Tibial artery (tissue), 4 donors: ENCODE measurements around the gene DSCAM.

Source experiments
- DNase-seq, 2 donors: peaks; one replicate each; pipeline ENCODE4 v3.0.0-alpha.2; 2019
- H3K27ac ChIP-seq, 2 donors: fragments of 200-600 bp; sonication (generic) in 1 of 2; 1 replicate in 1 of 2; 2 replicates in 1 of 2; pipeline ENCODE4 v1.5.1; 2018 to 2019; ENCODE audit warnings: mild to moderate bottlenecking in 1 of 2
- H3K27me3 ChIP-seq, 2 donors: fragments of 200-600 bp; sonication (generic) in 1 of 2; one replicate each; pipeline versions ENCODE4 v1.5.1 to v1.6.0; 2016 to 2019
- H3K36me3 ChIP-seq, 3 donors: fragments of 200-600 bp; sonication (generic) in 2 of 3; one replicate each; pipeline ENCODE4 v1.5.1; 2016 to 2019; ENCODE audit warnings: mild to moderate bottlenecking in 2 of 3
- H3K4me1 ChIP-seq, 4 donors: fragments of 200-600 bp; sonication (generic) in 2 of 4; 1 replicate in 3 of 4; 2 replicates in 1 of 4; pipeline ENCODE4 v1.5.1; 2016 to 2019
- H3K4me3 ChIP-seq, 2 donors: fragments of 200-600 bp; sonication (generic) in 1 of 2; 1 replicate in 1 of 2; 2 replicates in 1 of 2; pipeline ENCODE4 v1.5.1; 2018 to 2019; ENCODE audit warnings: mild to moderate bottlenecking in 2 of 2
- H3K9me3 ChIP-seq, 3 donors: fragments of 200-600 bp; sonication (generic) in 1 of 3; one replicate each; pipeline ENCODE4 v1.5.1; 2016 to 2019
- intact Hi-C: fragments of 100-400 bp; cut with DNase I; formaldehyde crosslinking; loops from one replicate; pipeline ENCODE4 v1.15.0; 2023; ENCODE audit warnings: low total_unique reads
- TF ChIP-seq, protein P1 (sequence below), 2 experiments: fragments of 200-600 bp in 1 of 2; fragments of 450-650 bp in 1 of 2; IDR thresholded peaks; one replicate each; pipeline ENCODE4 v1.5.1; 2017 to 2019; ENCODE audit warnings: antibody characterized with exemption in 2 of 2, mild to moderate bottlenecking in 1 of 2, moderate library complexity in 1 of 2

The DSCAM gene

DNA sequence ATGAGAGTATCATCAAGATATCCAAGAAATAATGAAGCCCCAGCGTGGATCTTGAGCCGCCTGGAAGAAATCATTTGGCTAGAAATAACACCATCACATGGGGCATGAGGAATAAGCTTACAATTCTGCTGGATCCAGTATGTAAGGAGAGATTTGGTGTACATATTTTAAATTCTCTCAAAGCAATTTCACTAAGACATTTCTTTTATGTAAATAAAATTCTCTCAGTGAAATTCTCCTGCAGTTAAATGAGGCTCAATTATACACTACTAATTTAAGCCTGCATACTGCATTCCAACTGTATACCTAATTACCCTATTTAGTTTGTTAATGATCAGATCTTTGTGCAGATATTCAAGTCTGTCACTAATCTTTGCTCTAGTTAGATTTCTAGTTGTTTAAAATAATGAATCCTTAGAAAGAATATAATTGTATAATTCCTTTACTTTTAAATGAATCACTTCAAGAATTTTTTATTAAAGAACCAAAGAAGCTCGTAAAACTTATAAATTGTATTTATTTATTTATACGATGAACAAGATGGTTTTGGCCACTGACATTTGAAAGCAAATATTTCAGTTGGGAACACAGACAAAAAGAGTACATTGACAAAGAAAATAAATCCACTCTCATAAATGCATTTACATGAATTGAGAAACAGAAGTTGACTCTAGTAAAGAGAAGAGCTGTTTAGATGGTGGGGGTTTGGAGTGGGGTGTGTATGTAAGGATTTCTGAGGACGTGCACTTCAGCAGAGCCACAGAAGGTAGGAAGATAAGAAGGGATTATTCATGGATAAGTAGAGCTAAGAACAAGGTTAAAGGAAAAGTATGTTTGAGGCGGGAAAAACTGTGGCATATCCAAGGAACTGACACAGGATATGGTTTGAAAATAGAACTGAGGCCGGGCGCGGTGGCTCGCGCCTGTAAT lies 466.8 kb downstream of the DSCAM start:
- intact Hi-C loops, result loop anchor here (10.0 kb wide), 1 partner anchor 235 kb away; no protein-coding TSS in a partner anchor
- no peak overlapping the region for H3K27ac ChIP-seq
- no peak for DNase-seq
- H3K9me3 ChIP-seq, result no peaks in the 10 kb centered on the region
- TF ChIP-seq, protein P1, sequence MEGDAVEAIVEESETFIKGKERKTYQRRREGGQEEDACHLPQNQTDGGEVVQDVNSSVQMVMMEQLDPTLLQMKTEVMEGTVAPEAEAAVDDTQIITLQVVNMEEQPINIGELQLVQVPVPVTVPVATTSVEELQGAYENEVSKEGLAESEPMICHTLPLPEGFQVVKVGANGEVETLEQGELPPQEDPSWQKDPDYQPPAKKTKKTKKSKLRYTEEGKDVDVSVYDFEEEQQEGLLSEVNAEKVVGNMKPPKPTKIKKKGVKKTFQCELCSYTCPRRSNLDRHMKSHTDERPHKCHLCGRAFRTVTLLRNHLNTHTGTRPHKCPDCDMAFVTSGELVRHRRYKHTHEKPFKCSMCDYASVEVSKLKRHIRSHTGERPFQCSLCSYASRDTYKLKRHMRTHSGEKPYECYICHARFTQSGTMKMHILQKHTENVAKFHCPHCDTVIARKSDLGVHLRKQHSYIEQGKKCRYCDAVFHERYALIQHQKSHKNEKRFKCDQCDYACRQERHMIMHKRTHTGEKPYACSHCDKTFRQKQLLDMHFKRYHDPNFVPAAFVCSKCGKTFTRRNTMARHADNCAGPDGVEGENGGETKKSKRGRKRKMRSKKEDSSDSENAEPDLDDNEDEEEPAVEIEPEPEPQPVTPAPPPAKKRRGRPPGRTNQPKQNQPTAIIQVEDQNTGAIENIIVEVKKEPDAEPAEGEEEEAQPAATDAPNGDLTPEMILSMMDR (IDR thresholded peaks at IDR 0.05), result no peak
- H3K36me3 ChIP-seq, result no peaks in the 10 kb centered on the region
- no peak overlapping the region for H3K4me3 ChIP-seq
- H3K27me3 ChIP-seq, result no peaks in the 10 kb centered on the region
- H3K4me1 ChIP-seq, result no peaks in the 10 kb centered on the region

DNA sequence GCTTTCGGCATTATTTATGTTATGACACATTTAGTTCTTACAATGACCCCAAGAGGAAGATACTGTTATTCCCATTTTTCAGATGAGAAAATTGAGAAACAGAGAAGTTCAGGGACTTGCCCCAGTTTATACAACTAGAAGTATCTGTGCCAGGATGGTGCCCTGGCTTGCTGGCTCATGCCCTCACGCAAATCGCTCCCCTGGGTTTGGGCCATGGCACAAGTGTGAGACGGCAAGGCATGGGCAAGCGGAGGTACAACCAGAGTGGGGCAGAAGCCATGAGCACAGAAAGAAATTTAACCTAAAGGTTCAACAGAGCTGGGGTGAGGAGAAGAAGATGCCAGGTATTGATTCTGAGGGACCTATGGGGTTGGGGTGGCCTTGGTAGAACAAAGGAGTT lies 469.8 kb downstream of the DSCAM start:
- no peaks in the 10 kb centered on the region for H3K9me3 ChIP-seq
- no peak for DNase-seq
- intact Hi-C loops, result no loop called here
- H3K36me3 ChIP-seq, result no peaks in the 10 kb centered on the region
- no peak overlapping the region for H3K4me3 ChIP-seq
- H3K27ac ChIP-seq, result no peak overlapping the region
- H3K4me1 ChIP-seq, result no peaks in the 10 kb centered on the region
- TF ChIP-seq, protein P1 (IDR thresholded peaks at IDR 0.05), result no peak
- H3K27me3 ChIP-seq, result no peaks in the 10 kb centered on the region

DNA sequence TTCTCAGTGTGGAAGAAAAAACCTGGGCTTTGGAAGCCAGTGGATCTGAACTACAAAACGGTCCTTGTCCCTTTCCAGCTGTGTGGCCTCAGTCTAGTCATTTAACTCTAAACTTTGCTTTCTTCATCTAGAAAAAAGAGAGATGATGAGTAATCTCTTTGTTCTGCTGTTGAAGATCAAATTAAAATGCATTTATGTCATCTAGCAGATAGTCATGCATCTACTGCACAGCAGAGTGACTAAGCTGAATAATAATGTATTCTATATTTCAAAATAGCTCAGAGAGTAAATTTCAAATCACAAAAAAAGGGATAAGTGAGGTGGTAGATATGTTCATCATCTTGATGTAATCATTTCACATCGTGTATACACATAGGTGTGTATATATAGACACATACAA lies 473.2 kb downstream of the DSCAM start:
- H3K4me3 ChIP-seq, result no peak overlapping the region
- no peaks in the 10 kb centered on the region for H3K27me3 ChIP-seq
- H3K36me3 ChIP-seq, result no peaks in the 10 kb centered on the region
- no peaks in the 10 kb centered on the region for H3K4me1 ChIP-seq
- H3K9me3 ChIP-seq, result no peaks in the 10 kb centered on the region
- TF ChIP-seq, protein P1 (IDR thresholded peaks at IDR 0.05), result no peak
- intact Hi-C loops, result no loop called here
- no peak for DNase-seq
- H3K27ac ChIP-seq, result no peak overlapping the region

DNA sequence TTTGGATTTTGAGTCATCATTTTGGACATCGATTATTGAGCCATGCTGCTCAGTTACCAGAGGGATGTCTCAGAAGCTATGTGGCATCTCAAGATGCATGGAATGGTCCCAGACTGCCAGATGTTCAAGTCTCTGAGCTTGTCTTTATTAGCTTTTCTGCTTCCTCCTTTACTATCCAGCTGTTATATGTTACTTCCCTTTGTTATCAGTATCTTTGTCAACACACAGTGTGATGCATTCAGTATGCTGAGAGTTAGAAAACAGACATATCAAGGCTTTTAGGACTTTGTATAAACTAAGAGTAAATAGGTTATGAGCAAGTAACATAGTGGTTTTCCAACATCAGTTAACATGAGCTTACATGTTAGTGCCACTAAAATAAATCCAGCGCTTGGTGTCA lies 474.5 kb downstream of the DSCAM start:
- DNase-seq, result no peak
- no peak overlapping the region for H3K27ac ChIP-seq
- H3K27me3 ChIP-seq, result no peaks in the 10 kb centered on the region
- no peaks in the 10 kb centered on the region for H3K9me3 ChIP-seq
- TF ChIP-seq, protein P1 (IDR thresholded peaks at IDR 0.05), result no peak
- intact Hi-C loops, result no loop called here
- H3K36me3 ChIP-seq, result no peaks in the 10 kb centered on the region
- no peak overlapping the region for H3K4me3 ChIP-seq
- no peaks in the 10 kb centered on the region for H3K4me1 ChIP-seq

- no peaks in the 10 kb centered on the region for H3K27me3 ChIP-seq
- no peak for DNase-seq
- no peak overlapping the region for H3K27ac ChIP-seq
- H3K9me3 ChIP-seq, result no peaks in the 10 kb centered on the region
- TF ChIP-seq, protein P1 (IDR thresholded peaks at IDR 0.05), result no peak
- intact Hi-C loops, result no loop called here
- no peaks in the 10 kb centered on the region for H3K36me3 ChIP-seq
- H3K4me1 ChIP-seq, result no peaks in the 10 kb centered on the region
- no peak overlapping the region for H3K4me3 ChIP-seq
Observed at GRCh38 chr21:40371329-40371728, 475.6 kb downstream of the DSCAM start.
